ENCODE measurements around the gene MICAL1. TPM values are rescaled to one million over a fixed set of nuclear protein-coding genes. Genes with fewer than 3 reads are reported as not detected.

The MICAL1 gene
- total and polyA plus RNA-seq, 10 of the 15 experiments (the other 5 are each of a cell fraction or from before 2014, with no cell fraction given) = 0.32 to 71.6 (median 45.3) TPM

DNA sequence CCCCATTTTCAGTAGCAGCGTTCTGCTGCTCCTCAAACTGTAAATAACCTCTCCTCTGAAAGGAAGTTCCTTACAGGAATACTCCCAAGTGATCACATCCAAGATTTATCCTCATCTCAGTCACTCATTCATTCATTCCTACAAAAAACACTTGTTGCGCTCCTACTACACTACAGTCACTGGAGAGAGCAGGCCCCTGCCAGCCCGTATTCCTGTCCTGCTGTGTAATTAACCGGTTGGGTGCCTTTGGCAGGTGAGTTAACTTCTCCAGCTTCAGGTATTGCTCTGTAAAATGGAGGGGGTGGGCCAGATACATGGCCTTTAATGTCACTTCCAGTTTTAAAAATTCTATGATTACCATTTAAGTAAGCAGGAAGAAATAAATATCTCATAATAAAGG lies 42.5 kb upstream of the MICAL1 start (continued):
- TF ChIP-seq SPI1 (IDR thresholded peaks at IDR 0.05; ENCODE audit: borderline replicate concordance, insufficient read depth, low read depth, low read length) (no peak), EGR1 (IDR thresholded peaks at IDR 0.05; ENCODE audit: borderline replicate concordance in 1 of 2, low read depth in 2 of 2, low read length in 2 of 2) (no peak)
- TF ChIP-seq, protein P1, sequence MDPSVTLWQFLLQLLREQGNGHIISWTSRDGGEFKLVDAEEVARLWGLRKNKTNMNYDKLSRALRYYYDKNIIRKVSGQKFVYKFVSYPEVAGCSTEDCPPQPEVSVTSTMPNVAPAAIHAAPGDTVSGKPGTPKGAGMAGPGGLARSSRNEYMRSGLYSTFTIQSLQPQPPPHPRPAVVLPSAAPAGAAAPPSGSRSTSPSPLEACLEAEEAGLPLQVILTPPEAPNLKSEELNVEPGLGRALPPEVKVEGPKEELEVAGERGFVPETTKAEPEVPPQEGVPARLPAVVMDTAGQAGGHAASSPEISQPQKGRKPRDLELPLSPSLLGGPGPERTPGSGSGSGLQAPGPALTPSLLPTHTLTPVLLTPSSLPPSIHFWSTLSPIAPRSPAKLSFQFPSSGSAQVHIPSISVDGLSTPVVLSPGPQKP (IDR thresholded peaks at IDR 0.05; ENCODE audit: low read depth, low read length) = no peak

DNA sequence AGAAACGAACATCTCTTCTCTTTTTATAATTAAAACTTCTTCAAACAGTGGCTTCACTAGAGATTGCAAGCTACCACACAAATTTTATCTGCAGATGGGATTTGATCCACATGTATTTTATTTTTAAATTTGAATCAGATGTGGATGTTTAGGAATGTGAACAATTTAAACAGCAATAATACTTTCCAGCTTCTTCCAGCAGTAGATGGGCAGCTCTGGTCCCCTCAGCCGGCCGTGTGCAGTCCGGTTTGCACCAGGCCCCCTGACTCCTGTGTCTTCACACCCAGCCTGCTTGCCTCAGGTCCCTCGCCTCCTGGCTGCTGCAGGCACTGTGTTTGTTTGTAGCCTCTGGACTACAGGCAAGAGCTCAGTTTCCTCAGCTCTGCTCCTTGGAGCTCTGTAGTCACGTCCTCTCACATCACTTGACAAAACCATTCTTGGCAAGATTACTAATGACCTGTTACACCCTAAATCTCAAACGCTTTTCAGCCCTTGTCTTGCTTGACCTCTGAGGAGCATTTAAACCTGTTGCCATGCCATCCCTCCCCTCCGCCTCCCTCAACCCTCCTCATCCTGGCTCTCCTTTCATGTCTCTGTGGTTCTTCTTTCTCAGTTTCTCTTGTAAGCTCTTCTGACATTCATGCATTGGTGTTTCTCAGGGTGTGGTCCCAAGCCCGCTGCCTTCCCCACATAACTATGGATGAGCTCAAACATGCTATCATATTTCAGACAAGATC lies 40.6 kb upstream of the MICAL1 start:
- ATAC-seq = no peak
- DNase-seq (ENCODE audit: low read depth, low spot score) = no peak
- H3K79me2 ChIP-seq (ENCODE audit: control insufficient read depth, insufficient read depth, low read length) = no peaks in the 10 kb centered on the region
- no peak overlapping the region for H3K4me2 ChIP-seq (ENCODE audit: control insufficient read depth, insufficient read depth)
- ChIA-PET POLR2A (interaction anchor here (0.7 kb wide), 1 partner anchor 1521 kb away, joined by 4 read pairs; no protein-coding TSS in a partner anchor), RAD21 (ENCODE audit: unreplicated experiment) (interaction anchor here (1.0 kb wide), 1 partner anchor 32 kb away, joined by 3 read pairs; no protein-coding TSS in a partner anchor), CTCF (interaction anchor here (1.1 to 1.3 kb wide), 3 partner anchors 9 to 113 kb away, joined by 3 read pairs; partner anchors contain the start of gene CD164), SMC1A (ENCODE audit: uncharacterized antibody, unreplicated experiment) (interaction anchor here (2.3 kb wide), 1 partner anchor 33 kb away, joined by 8 read pairs; no protein-coding TSS in a partner anchor)
- no peaks in the 10 kb centered on the region for H3K9me3 ChIP-seq (replicated peaks; ENCODE audit: control insufficient read depth, insufficient read depth, low read length)
- in situ Hi-C loops (cut with MboI) = no loop called here
- H2AFZ ChIP-seq (ENCODE audit: control insufficient read depth, low read depth, low read length) = no peak overlapping the region
- no peak overlapping the region for H3K9ac ChIP-seq (ENCODE audit: control insufficient read depth, insufficient read depth, low read length)
- H4K20me1 ChIP-seq (ENCODE audit: control insufficient read depth, insufficient read depth) = no peaks in the 10 kb centered on the region
- no peak overlapping the region for H3K27ac ChIP-seq (ENCODE audit: control insufficient read depth, insufficient read depth)
- BruUV-seq (replicated peaks) = no TSS peak
- FAIRE-seq = no peak
- no peak overlapping the region for H3K4me3 ChIP-seq
- no peaks in the 10 kb centered on the region for H3K36me3 ChIP-seq (ENCODE audit: control insufficient read depth in 2 of 2, insufficient read depth in 2 of 2, low read length in 1 of 2)
- no peaks in the 10 kb centered on the region for H3K4me1 ChIP-seq (ENCODE audit: control insufficient read depth, insufficient read depth, low read length)
- intact Hi-C loops (cut with micrococcal nuclease; ENCODE audit: unreplicated experiment) = no loop called here
- H3K27me3 ChIP-seq (replicated peaks in 1 of 2; ENCODE audit: control insufficient read depth in 2 of 2, insufficient read depth in 2 of 2, low read length in 1 of 2) = no peaks in the 10 kb centered on the region; a peak in 1 of 4 replicates
- WGBS (ENCODE audit: insufficient coverage, insufficient replicate concordance, low lambda C conversion rate, missing lambda C conversion rate) = 44% methylated on average over 9 of the region's 9 CpGs
- no peak for TF ChIP-seq JUND (IDR thresholded peaks at IDR 0.05; ENCODE audit: low read depth, low read length)
- no peak for TF ChIP-seq CHD2 (IDR thresholded peaks at IDR 0.05; ENCODE audit: borderline replicate concordance, low read depth, low read length)
- TF ChIP-seq KDM1A (IDR thresholded peaks at IDR 0.05; ENCODE audit: borderline replicate concordance) = no peak
- no peak for TF ChIP-seq CREB1 (IDR thresholded peaks at IDR 0.05; ENCODE audit: low read depth)
- TF ChIP-seq, protein P2, sequence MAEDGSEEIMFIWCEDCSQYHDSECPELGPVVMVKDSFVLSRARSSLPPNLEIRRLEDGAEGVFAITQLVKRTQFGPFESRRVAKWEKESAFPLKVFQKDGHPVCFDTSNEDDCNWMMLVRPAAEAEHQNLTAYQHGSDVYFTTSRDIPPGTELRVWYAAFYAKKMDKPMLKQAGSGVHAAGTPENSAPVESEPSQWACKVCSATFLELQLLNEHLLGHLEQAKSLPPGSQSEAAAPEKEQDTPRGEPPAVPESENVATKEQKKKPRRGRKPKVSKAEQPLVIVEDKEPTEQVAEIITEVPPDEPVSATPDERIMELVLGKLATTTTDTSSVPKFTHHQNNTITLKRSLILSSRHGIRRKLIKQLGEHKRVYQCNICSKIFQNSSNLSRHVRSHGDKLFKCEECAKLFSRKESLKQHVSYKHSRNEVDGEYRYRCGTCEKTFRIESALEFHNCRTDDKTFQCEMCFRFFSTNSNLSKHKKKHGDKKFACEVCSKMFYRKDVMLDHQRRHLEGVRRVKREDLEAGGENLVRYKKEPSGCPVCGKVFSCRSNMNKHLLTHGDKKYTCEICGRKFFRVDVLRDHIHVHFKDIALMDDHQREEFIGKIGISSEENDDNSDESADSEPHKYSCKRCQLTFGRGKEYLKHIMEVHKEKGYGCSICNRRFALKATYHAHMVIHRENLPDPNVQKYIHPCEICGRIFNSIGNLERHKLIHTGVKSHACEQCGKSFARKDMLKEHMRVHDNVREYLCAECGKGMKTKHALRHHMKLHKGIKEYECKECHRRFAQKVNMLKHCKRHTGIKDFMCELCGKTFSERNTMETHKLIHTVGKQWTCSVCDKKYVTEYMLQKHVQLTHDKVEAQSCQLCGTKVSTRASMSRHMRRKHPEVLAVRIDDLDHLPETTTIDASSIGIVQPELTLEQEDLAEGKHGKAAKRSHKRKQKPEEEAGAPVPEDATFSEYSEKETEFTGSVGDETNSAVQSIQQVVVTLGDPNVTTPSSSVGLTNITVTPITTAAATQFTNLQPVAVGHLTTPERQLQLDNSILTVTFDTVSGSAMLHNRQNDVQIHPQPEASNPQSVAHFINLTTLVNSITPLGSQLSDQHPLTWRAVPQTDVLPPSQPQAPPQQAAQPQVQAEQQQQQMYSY (CRISPR knock-in tag; IDR thresholded peaks at IDR 0.05) = no peak
- no peak for TF ChIP-seq LARP7 (IDR thresholded peaks at IDR 0.05)
- TF ChIP-seq STAT3 (IDR thresholded peaks at IDR 0.05; ENCODE audit: low read depth, low read length) = no peak
- no peak for TF ChIP-seq FOS (IDR thresholded peaks at IDR 0.05; ENCODE audit: borderline replicate concordance, extremely low read depth, insufficient read length)
- no peak for TF ChIP-seq JUNB (IDR thresholded peaks at IDR 0.05)
- TF ChIP-seq, protein P3, sequence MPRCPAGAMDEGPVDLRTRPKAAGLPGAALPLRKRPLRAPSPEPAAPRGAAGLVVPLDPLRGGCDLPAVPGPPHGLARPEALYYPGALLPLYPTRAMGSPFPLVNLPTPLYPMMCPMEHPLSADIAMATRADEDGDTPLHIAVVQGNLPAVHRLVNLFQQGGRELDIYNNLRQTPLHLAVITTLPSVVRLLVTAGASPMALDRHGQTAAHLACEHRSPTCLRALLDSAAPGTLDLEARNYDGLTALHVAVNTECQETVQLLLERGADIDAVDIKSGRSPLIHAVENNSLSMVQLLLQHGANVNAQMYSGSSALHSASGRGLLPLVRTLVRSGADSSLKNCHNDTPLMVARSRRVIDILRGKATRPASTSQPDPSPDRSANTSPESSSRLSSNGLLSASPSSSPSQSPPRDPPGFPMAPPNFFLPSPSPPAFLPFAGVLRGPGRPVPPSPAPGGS (IDR thresholded peaks at IDR 0.05; ENCODE audit: borderline replicate concordance, insufficient read depth, low read depth, low read length, poor library complexity, severe bottlenecking) = no peak

Data from GM12878 (cell line).